HG02588 (cell line): ENCODE results near the gene CCDC12.

Source experiments
- ATAC-seq: cut with Tn5 transposase; IDR thresholded peaks from one replicate; pipeline ENCODE4 v1.9.1; 2021; ENCODE audit warnings: mild to moderate bottlenecking, moderate library complexity; ENCODE audit not compliant: unreplicated experiment

CCDC12 gene

DNA sequence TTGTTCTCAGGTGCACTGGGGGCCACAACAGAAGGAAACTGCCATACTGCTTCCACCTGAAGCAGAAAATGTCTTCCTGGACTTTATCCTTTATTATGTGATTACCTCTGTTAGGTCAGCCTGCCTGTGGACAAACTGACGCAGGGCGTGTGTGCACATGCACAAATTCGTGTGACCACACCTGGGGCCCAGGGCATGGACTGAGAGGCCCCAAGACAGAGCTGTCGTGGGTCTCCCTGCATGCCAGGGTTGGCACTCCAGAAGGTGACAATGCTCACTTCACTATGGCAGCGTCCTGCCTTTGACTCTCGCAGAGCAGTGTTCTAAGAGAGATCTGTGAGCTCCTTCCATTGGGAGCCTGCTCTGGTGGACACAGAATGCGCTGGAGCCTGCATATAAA lies 34.5 kb downstream of the CCDC12 start:
- no peak for ATAC-seq

GRCh38 chr3:46939578-46940445 lies 36.7 kb downstream of the CCDC12 start:
- ATAC-seq = no peak

GRCh38 chr3:46938118-46938517 lies 38.4 kb downstream of the CCDC12 start:
- ATAC-seq = no peak

GRCh38 chr3:46936733-46937250 lies 39.8 kb downstream of the CCDC12 start:
- no peak for ATAC-seq

DNA sequence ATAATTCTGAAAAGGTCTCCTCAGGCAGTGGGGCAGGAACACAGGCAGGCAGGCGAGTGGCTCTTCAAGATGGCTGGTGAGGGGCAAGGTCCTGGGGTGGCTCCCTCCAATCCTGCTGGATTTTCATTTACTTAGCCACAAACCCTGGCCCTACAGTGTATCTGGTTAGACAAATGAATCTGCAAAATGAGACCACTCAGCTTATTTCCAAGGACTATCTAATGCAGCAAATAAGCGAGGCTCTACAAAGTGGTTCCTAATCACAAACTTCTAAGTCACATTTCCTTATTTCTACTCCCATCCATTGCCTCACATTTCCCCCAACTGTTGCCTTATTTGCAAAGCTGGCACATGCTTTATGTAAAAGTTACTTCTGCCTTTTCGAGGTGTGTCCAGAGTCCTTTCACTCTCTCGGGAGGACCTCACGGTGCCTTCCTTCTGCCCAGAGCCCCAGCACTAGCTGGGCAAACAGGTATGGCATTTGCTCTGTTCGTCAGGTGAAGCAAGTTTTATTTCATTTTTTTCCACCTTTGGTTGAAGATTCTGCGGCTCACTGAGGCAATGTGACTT lies 40.5 kb downstream of the CCDC12 start:
- no peak for ATAC-seq

DNA sequence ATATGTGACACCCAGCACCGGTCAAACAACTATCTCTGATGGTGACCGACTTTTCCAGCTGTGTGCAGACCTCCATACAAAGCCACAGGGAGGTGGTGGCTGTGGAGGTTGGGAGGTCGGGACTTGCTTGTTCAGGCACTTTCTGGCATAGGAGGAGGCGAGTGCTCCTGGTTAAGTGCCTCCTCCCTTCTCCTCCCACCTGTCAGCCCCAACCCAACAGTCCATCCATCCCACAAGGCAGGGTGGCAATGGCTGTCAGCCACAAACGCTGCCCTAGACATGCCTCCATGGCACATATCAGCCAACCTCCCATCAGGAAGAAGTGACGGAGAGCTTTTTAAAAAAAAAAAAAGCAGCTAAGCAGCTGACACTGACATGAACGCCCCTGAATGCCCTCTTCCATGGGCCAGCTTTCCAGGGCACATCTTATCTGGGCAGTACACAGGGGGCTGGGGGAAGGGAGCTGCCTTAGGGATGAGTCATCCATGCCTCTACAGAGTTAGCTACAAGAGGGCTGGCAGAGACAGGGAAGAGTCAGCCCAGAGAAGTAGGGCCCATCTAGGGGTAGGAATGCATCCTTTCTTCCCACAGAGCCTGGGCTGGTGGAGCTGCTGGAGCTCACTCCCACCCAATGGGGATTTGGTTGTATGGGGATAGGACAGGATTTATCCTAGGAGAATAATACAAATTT lies 41.2 kb downstream of the CCDC12 start:
- ATAC-seq = no peak

GRCh38 chr3:46934498-46935167 lies 41.9 kb downstream of the CCDC12 start:
- ATAC-seq = no peak

- ATAC-seq = no peak
These were observed 42.5 kb downstream of the CCDC12 start for GRCh38 chr3:46934072-46934471.

GRCh38 chr3:46933261-46933660 lies 43.3 kb downstream of the CCDC12 start:
- ATAC-seq = no peak

- no peak for ATAC-seq
These were observed 43.9 kb downstream of the CCDC12 start for GRCh38 chr3:46932455-46933225.

DNA sequence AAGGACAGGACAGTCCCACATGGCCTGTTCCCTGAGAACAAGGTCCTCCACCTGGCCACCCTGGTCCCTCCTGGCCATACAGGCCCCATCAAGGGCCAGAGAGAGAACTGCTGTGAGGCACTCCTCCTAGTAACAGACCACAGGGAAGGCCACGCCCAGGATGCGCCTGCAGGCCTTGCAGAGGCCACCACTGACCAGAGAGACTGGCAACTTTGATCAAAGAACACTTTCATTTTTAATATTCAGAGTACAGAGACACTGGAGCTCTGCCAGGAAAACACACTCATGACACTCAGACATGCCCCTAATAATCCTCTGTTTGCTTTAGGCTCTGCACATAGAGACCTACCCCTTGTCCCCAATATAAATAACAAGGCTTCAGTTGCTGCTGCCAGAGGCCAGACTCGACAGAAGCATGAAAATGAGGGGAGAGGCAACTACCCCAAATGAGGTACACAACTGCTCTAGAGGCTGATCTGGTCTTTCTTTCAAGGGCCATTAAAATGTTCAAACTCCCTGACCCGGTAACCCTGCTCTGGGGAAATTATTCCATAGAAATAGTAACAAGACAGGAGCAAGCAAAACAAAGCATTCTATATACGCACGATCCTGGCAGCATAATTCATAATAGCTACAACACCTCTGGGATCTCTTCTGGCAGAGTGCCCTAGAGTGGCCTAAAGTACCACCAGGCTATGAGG lies 44.8 kb downstream of the CCDC12 start:
- ATAC-seq = no peak

DNA sequence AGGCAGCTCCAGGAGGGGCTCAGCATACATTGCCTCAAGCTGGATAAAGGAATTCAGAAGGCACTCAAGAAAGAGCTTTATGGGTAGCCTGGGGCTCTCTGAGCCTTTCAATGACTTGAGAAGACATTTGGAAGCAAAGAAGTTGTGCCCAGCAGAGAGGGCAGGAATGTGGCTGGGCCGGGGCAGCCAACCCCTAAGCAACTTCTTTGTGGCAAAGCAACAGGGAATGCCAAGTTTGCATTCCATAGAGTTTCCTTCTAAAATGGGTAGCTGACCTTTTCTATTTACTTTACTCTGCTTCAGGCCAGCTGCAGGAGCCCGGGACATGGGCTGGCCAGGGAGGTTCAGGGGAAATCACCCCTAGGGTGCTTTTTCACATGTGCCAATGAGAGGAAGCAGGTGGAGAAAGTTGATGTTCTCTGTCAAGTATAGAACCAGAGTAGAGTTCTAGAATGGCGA lies 45.6 kb downstream of the CCDC12 start:
- ATAC-seq = no peak

DNA sequence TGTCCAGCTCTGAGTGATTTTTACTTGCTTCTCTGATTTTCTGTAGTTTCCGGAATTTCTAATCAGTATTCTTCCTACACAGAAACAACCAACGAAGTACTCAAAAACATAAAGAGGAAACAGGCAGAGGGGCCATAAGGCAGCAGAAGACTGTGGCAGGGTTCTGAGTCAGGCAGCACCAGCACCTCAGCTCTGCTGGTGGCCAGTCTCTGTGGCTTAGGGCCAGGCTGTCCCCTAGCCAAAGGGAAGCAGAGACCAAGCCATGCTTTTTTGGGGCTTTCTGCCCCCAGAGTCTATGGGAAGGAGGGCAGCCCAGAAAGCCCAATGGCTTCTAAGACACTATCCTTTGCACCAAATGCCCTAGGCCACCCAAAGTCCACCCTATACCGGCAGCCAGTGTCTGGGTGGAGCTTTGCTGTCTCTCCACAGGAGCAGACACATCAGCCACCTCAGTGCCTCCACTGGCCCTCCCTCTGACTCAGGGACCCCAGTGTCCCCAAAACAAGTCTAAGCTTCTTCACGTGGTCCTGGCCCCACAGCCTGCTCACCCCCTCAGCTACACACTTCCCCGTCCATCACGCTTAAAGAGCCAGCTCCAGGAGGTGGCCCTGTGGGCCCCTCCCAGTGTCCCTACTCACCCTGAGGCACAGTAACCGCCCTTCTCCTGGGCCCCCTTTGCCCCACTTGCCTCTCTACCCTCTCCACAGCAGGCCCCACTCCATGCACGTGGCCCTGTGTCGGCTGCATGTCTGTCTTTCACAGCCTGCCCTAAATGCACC lies 46.2 kb downstream of the CCDC12 start:
- ATAC-seq = no peak

- ATAC-seq = no peak
These were observed 47.2 kb downstream of the CCDC12 start for GRCh38 chr3:46929324-46929723.

DNA sequence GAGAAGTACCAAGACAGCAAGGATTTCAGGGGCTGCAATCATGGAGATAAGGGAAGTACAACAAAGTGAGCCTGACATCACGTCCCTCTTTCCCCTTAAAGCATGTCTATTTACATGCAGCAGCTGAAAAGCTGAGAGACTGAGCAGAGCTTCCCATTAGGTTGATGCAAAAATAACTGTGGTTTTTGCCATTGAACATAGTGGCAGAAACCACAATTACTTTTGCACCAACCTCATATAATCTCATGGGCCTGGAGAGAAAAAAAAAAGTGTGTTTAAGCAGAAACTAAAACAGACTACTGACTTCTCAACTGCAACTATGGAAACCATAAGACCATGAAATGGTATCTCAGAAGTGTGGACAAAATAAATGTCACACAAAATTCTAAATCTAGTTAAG lies 48.3 kb downstream of the CCDC12 start:
- ATAC-seq = no peak

- no peak for ATAC-seq
These were observed 48.8 kb downstream of the CCDC12 start for GRCh38 chr3:46927718-46928073.

DNA sequence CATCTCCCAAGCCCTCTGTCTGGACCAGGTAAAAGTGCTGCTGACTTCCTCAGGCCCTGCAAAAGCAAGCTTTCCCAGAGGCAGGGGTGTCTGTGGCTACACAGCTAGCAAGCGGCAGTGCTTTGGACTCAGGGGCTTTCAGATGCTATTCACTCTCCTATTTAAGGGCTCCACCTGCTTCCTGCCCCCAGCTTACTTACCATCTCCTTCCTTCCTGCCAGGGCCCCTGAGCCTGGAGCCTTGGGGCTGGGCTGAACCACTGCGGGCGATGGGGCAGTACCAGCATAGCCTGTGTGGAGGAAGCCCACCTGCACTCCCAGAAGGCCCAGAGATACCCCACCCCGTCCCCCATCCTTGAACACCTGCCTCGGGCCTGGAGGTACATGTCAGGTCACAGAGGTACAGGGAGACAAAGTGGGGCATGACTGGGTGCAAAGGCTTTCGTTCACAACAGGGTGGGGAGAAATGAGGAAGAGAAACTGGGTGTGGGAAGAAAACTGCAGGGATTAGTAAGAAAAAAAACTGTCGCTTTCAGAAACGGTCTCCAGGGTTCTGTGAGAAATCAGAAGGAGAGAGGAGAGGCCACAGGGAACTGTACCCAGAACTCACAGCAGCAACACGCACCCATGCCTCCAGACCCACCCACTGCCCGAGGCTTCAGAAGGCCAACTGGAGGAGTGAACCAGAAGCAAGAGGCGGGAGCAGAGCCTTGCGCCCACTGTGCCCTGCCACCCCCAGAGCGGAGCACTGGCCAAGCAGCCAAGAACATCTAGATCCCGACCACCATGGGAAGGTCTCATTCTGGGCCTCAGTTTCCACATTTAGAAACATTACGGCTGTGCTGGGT lies 49.5 kb downstream of the CCDC12 start:
- ATAC-seq = peak; percentile 56

- ATAC-seq = no peak
These were observed 50.1 kb downstream of the CCDC12 start for GRCh38 chr3:46926447-46926846.
